Measurements from ENCODE around the gene THAP7. TPM values are rescaled to one million over a fixed set of nuclear protein-coding genes. Genes with fewer than 3 reads are reported as not detected.

The THAP7 gene
- total RNA-seq, 3 donors from 2014 or later = 35.8 to 59.9 (median 52.4) TPM

GRCh38 chr22:20976291-20976877, 25.5 kb downstream of the THAP7 start:
- Histone ChIP-seq H3K4me3 (no peak overlapping the region), H3K27ac (no peak overlapping the region), H3K4me1 (peaks cover 4 to 12% of the 10 kb centered on the region in 2 donors), H3K27me3 (no peaks in the 10 kb centered on the region), H3K9me3 (no peaks in the 10 kb centered on the region), H3K36me3 (no peaks in the 10 kb centered on the region)
- no peak for TF ChIP-seq POLR2A (IDR thresholded peaks at IDR 0.05)
- TF ChIP-seq, protein P1, sequence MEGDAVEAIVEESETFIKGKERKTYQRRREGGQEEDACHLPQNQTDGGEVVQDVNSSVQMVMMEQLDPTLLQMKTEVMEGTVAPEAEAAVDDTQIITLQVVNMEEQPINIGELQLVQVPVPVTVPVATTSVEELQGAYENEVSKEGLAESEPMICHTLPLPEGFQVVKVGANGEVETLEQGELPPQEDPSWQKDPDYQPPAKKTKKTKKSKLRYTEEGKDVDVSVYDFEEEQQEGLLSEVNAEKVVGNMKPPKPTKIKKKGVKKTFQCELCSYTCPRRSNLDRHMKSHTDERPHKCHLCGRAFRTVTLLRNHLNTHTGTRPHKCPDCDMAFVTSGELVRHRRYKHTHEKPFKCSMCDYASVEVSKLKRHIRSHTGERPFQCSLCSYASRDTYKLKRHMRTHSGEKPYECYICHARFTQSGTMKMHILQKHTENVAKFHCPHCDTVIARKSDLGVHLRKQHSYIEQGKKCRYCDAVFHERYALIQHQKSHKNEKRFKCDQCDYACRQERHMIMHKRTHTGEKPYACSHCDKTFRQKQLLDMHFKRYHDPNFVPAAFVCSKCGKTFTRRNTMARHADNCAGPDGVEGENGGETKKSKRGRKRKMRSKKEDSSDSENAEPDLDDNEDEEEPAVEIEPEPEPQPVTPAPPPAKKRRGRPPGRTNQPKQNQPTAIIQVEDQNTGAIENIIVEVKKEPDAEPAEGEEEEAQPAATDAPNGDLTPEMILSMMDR (IDR thresholded peaks at IDR 0.05) = no peak
- no peak for TF ChIP-seq POLR2AphosphoS5 (IDR thresholded peaks at IDR 0.05)
- no peak for DNase-seq (ENCODE audit: low spot score in 2 of 2)
- intact Hi-C loops (cut with DNase I; ENCODE audit: low total_unique reads) = no loop called here

DNA sequence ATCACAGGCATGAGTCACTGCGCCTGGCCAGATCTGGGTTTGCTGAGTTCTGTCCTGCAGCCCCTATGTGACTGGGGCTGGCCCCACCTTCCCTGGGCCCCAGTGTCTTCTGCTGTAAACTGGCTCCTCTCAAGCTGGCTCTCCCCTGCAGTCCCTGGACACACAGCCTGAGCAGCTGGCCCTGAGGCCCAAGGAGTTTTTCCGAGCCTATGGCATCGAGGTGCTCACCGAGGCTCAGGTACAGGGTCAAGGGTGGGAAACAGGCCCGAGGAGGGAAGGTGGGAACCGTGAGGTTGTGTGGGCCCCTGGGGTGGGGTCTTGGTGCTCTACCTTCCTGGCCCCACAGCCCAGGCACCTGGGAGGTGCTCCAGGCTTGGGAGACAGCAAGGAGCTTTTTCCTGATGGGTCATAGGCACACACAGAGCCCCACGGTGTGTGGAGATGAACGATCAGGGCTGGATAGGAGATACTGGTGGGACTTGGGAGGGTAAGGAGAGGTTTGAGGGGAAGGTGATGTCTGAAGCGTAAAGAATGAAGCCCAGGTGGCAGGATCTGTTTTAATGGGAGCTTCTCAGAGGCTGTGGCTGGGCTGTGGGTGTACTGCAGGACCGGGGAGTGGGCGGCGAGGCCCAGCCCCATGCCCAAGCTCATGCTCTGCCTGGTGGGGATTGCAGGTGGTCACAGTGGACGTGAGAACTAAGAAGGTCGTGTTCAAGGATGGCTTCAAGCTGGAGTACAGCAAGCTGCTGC, 26.2 kb downstream of the THAP7 start:
- Histone ChIP-seq H3K4me1 (peaks cover 4 to 6% of the 10 kb centered on the region in 2 donors), H3K27ac (no peak overlapping the region), H3K27me3 (no peaks in the 10 kb centered on the region), H3K9me3 (no peaks in the 10 kb centered on the region), H3K36me3 (no peaks in the 10 kb centered on the region), H3K4me3 (no peak overlapping the region)
- intact Hi-C loops (cut with DNase I; ENCODE audit: low total_unique reads) = no loop called here
- DNase-seq (ENCODE audit: low spot score in 2 of 2) = no peak
- TF ChIP-seq POLR2A (IDR thresholded peaks at IDR 0.05) (no peak), POLR2AphosphoS5 (IDR thresholded peaks at IDR 0.05) (no peak)
- TF ChIP-seq, protein P1 (IDR thresholded peaks at IDR 0.05) = no peak

GRCh38 chr22:20974336-20974955, 27.5 kb downstream of the THAP7 start:
- H3K9me3 ChIP-seq = no peaks in the 10 kb centered on the region
- H3K27ac ChIP-seq = no peak overlapping the region
- intact Hi-C loops (cut with DNase I; ENCODE audit: low total_unique reads) = no loop called here
- no peak overlapping the region for H3K4me3 ChIP-seq
- TF ChIP-seq POLR2A (IDR thresholded peaks at IDR 0.05) (no peak), POLR2AphosphoS5 (IDR thresholded peaks at IDR 0.05) (no peak)
- TF ChIP-seq, protein P1 (IDR thresholded peaks at IDR 0.05) = no peak
- no peak for DNase-seq (ENCODE audit: low spot score in 2 of 2)
- H3K4me1 ChIP-seq = no peaks in the 10 kb centered on the region
- H3K36me3 ChIP-seq = no peaks in the 10 kb centered on the region
- H3K27me3 ChIP-seq = no peaks in the 10 kb centered on the region

DNA sequence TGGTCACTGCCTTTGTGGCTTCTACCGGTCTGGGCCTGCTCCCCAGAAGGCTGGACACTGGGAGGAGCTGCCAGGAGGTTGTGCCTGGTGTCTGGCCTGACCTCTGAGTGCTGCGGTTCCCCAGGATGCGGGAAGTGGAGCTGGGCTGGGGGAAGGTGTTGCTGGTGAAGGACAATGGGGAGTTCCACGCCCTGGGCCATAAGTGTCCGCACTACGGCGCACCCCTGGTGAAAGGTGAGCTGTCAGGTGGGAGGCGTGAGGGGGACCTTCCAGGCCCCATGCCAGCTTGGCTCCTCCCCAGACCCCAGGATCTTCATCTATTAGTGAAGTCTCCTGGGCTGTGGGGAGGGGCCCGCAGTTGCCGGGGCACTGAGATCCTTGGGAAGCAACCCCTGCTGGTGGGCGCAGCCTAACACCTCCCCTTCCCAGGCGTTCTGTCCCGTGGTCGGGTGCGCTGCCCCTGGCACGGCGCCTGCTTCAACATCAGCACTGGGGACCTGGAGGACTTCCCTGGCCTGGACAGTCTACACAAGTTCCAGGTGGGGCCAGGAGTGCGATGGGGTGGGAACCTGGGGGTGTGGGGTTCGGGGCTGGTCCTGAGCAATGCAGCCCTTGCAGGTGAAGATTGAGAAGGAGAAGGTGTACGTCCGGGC, 28.2 kb downstream of the THAP7 start:
- no peak overlapping the region for H3K4me3 ChIP-seq
- no peak overlapping the region for H3K27ac ChIP-seq
- DNase-seq (ENCODE audit: low spot score in 2 of 2) = no peak
- H3K27me3 ChIP-seq = no peaks in the 10 kb centered on the region
- no peaks in the 10 kb centered on the region for H3K9me3 ChIP-seq
- intact Hi-C loops (cut with DNase I; ENCODE audit: low total_unique reads) = no loop called here
- TF ChIP-seq POLR2AphosphoS5 (IDR thresholded peaks at IDR 0.05) (no peak), POLR2A (IDR thresholded peaks at IDR 0.05) (no peak)
- TF ChIP-seq, protein P1 (IDR thresholded peaks at IDR 0.05) = no peak
- H3K36me3 ChIP-seq = no peaks in the 10 kb centered on the region
- peaks cover 0 to 3% of the 10 kb centered on the region in 2 donors for H3K4me1 ChIP-seq
